Activated naive CD4-positive, alpha-beta T cell treated with anti-CD3 and anti-CD28 coated beads for 36 hours (primary cell): ENCODE results near the gene BEST2. TPM values are rescaled to one million over a fixed set of nuclear protein-coding genes. Genes with fewer than 3 reads are reported as not detected.

ENCODE experiments used
- CTCF ChIA-PET: fragments of 350-600 bp; sonication (Branson Sonifier 250); formaldehyde crosslinking; loops from one replicate; lab custom pipeline; 2021; ENCODE audit warnings: antibody characterized with exemption; lab: Charles Lee
- DNase-seq: peaks from one replicate; pipeline ENCODE4 v3.0.0-alpha.2; 2020
- H3K27ac Mint-ChIP-seq: one replicate; pipeline ENCODE4 v1.8.0; 2021; ENCODE audit warnings: mild to moderate bottlenecking, mixed read lengths
- H3K27me3 Mint-ChIP-seq: one replicate; pipeline ENCODE4 v1.8.0; 2021; ENCODE audit warnings: low read depth, mixed read lengths
- H3K36me3 Mint-ChIP-seq: one replicate; pipeline ENCODE4 v1.8.0; 2021; ENCODE audit warnings: low read depth, mixed read lengths
- H3K4me1 Mint-ChIP-seq: one replicate; pipeline ENCODE4 v1.8.0; 2021; ENCODE audit warnings: low read depth, mixed read lengths
- H3K4me3 Mint-ChIP-seq: one replicate; pipeline ENCODE4 v1.8.0; 2021; ENCODE audit warnings: mild to moderate bottlenecking, moderate library complexity, mixed read lengths
- H3K9me3 Mint-ChIP-seq: one replicate; pipeline ENCODE4 v1.8.0; 2021; ENCODE audit warnings: mixed read lengths
- intact Hi-C: fragments of 100-400 bp; cut with micrococcal nuclease; formaldehyde crosslinking; loops from one replicate; pipeline ENCODE4 v1.15.1; 2023
- total RNA-seq, 2 experiments: library from RNA; stranded (reverse); gene quantifications; one replicate each; pipeline ENCODE4 v1.2.3, GENCODE V29; 2021

The BEST2 gene
- total RNA-seq, 2 experiments from 2014 or later = not detected

GRCh38 chr19:12789904-12790619 lies 38.5 kb downstream of the BEST2 start:
- Mint-ChIP-seq H3K27me3 (no peaks in the 10 kb centered on the region), H3K9me3 (no peaks in the 10 kb centered on the region), H3K36me3 (peaks cover 14% of the 10 kb centered on the region), H3K4me3 (peak overlapping the region; percentile 97), H3K4me1 (peaks cover 25% of the 10 kb centered on the region), H3K27ac (peak overlapping the region; percentile 96)
- CTCF ChIA-PET = interaction anchor here (0.9 to 13.8 kb wide), 3 partner anchors 12 to 25 kb away, joined by 4 to 303 read pairs (median 36); partner anchors contain the start of gene HOOK2
- intact Hi-C loops = loop anchor here (2.0 to 10.0 kb wide), 4 partner anchors 149 to 1055 kb away; partner anchors contain the start of genes CALR and ZNF563
- DNase-seq = peak; percentile 97

- Mint-ChIP-seq H3K4me3 (peak overlapping the region; percentile 97), H3K36me3 (peaks cover 14% of the 10 kb centered on the region), H3K27me3 (no peaks in the 10 kb centered on the region), H3K27ac (peak overlapping the region; percentile 96), H3K9me3 (no peaks in the 10 kb centered on the region), H3K4me1 (peaks cover 29% of the 10 kb centered on the region)
- intact Hi-C loops = loop anchor here (1.0 to 2.0 kb wide), 4 partner anchors 8 to 366 kb away; partner anchors contain the start of genes CALR and PRDX2
- CTCF ChIA-PET = interaction anchor here (0.9 to 13.8 kb wide), 3 partner anchors 8 to 26 kb away, joined by 4 to 303 read pairs (median 40); partner anchors contain the start of gene HOOK2
- DNase-seq = no peak
Observed at GRCh38 chr19:12790628-12791344, 39.2 kb downstream of the BEST2 start.

DNA sequence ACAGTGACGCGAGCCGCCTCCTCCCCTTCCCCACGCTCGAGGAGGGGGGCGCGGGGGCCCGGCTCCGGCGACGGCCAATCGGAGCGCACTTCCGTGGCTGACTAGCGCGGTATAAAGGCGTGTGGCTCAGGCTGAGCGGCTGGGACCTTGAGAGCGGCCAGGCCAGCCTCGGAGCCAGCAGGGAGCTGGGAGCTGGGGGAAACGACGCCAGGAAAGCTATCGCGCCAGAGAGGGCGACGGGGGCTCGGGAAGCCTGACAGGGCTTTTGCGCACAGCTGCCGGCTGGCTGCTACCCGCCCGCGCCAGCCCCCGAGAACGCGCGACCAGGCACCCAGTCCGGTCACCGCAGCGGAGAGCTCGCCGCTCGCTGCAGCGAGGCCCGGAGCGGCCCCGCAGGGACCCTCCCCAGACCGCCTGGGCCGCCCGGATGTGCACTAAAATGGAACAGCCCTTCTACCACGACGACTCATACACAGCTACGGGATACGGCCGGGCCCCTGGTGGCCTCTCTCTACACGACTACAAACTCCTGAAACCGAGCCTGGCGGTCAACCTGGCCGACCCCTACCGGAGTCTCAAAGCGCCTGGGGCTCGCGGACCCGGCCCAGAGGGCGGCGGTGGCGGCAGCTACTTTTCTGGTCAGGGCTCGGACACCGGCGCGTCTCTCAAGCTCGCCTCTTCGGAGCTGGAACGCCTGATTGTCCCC lies 39.9 kb downstream of the BEST2 start, which contains the start of gene JUNB:
JUNB (plus strand) TSS at position 142 of the 706 bp plus-strand sequence; CDS start at position 428, 286 bp downstream.
- H3K9me3 Mint-ChIP-seq = no peaks in the 10 kb centered on the region
- intact Hi-C loops = loop anchor here (1.0 to 2.0 kb wide), 4 partner anchors 9 to 365 kb away; partner anchors contain the start of genes CALR and PRDX2
- CTCF ChIA-PET = interaction anchor here (1.0 to 13.8 kb wide), 5 partner anchors 9 to 120 kb away, joined by 3 to 303 read pairs (median 13); partner anchors contain the start of gene HOOK2
- H3K36me3 Mint-ChIP-seq = peaks cover 14% of the 10 kb centered on the region
- H3K27me3 Mint-ChIP-seq = no peaks in the 10 kb centered on the region
- DNase-seq = peak; percentile 96
- H3K4me3 Mint-ChIP-seq = peak within 1 kb of the TSS; percentile 97
- peak within 1 kb of the TSS; percentile 96 for H3K27ac Mint-ChIP-seq
- H3K4me1 Mint-ChIP-seq = peaks cover 34% of the 10 kb centered on the region

- peaks cover 35% of the 10 kb centered on the region for H3K4me1 Mint-ChIP-seq
- CTCF ChIA-PET = interaction anchor here (1.0 to 13.8 kb wide), 5 partner anchors 10 to 121 kb away, joined by 3 to 303 read pairs (median 13); partner anchors contain the start of gene HOOK2
- H3K4me3 Mint-ChIP-seq = peak overlapping the region; percentile 97
- H3K9me3 Mint-ChIP-seq = no peaks in the 10 kb centered on the region
- H3K27ac Mint-ChIP-seq = peak overlapping the region; percentile 96
- H3K36me3 Mint-ChIP-seq = peaks cover 16% of the 10 kb centered on the region
- intact Hi-C loops = no loop called here
- H3K27me3 Mint-ChIP-seq = no peaks in the 10 kb centered on the region
- peak; percentile 80 for DNase-seq
Observed at GRCh38 chr19:12792051-12792852, 40.7 kb downstream of the BEST2 start.

DNA sequence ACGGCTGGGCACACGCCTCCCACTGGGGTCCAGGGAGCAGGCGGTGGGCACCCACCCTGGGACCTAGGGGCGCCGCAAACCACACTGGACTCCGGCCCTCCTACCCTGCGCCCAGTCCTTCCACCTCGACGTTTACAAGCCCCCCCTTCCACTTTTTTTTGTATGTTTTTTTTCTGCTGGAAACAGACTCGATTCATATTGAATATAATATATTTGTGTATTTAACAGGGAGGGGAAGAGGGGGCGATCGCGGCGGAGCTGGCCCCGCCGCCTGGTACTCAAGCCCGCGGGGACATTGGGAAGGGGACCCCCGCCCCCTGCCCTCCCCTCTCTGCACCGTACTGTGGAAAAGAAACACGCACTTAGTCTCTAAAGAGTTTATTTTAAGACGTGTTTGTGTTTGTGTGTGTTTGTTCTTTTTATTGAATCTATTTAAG lies 41.3 kb downstream of the BEST2 start:
- Mint-ChIP-seq H3K36me3 (peaks cover 16% of the 10 kb centered on the region), H3K4me3 (peak overlapping the region; percentile 97), H3K27me3 (no peaks in the 10 kb centered on the region), H3K9me3 (no peaks in the 10 kb centered on the region), H3K4me1 (peaks cover 35% of the 10 kb centered on the region), H3K27ac (peak overlapping the region; percentile 96)
- CTCF ChIA-PET = interaction anchor here (1.3 to 13.8 kb wide), 4 partner anchors 10 to 55 kb away, joined by 3 to 303 read pairs (median 26); partner anchors contain the start of gene HOOK2
- intact Hi-C loops = loop anchor here (1.0 kb wide), 2 partner anchors 59 to 112 kb away; partner anchors contain the start of genes DHPS and TRIR
- DNase-seq = no peak

- peak overlapping the region; percentile 96 for H3K27ac Mint-ChIP-seq
- H3K4me1 Mint-ChIP-seq = peaks cover 31% of the 10 kb centered on the region
- no peaks in the 10 kb centered on the region for H3K27me3 Mint-ChIP-seq
- H3K4me3 Mint-ChIP-seq = peak overlapping the region; percentile 97
- CTCF ChIA-PET = interaction anchor here (1.3 to 13.8 kb wide), 5 partner anchors 11 to 54 kb away, joined by 3 to 341 read pairs (median 40); partner anchors contain the start of gene HOOK2
- intact Hi-C loops = loop anchor here (1.0 kb wide), 2 partner anchors 59 to 112 kb away; partner anchors contain the start of genes DHPS and TRIR
- peak; percentile 93 for DNase-seq
- peaks cover 16% of the 10 kb centered on the region for H3K36me3 Mint-ChIP-seq
- H3K9me3 Mint-ChIP-seq = no peaks in the 10 kb centered on the region
Observed at GRCh38 chr19:12793290-12794195, 42.0 kb downstream of the BEST2 start.

DNA sequence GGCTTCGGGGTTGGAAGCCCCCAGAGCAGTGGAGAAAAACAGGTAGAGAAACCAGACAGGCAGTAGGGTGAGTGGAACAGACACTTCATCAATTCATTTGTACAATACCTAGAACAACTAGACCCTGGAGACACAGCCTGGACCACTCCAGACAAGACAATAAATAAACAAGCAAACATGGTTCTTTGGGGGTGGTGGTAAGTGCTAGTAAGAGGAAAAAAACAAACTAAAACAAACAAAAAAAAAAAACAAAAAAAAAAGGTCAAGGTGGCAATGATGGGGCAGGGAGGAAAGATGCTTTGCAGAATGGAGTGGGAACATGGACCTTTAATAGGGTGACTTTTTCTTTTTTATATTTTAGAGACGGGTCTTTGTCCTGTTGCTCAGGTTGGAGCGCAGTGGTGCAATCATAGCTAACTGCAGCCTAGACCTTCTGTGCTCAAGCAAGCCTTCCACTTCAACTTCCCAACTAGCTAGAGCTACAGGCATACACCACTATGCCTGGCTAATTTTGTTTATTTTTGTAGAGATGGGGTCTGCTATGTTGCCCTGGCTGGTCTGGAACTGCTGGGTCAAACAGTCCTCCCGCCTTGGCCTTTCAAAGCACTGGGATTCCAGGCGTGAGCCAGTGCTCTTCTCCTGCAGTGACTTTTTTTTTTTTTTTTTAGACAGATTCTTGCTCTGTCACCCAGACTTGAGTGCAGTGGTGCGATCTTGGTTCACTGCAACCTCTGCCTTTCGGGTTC lies 42.8 kb downstream of the BEST2 start:
- intact Hi-C loops = no loop called here
- CTCF ChIA-PET = interaction anchor here (0.6 to 13.8 kb wide), 7 partner anchors 12 to 300 kb away, joined by 3 to 341 read pairs (median 17); partner anchors contain the start of genes HOOK2 and TRIR
- Mint-ChIP-seq H3K36me3 (peaks cover 18% of the 10 kb centered on the region), H3K4me1 (peaks cover 24% of the 10 kb centered on the region), H3K27me3 (no peaks in the 10 kb centered on the region), H3K9me3 (no peaks in the 10 kb centered on the region), H3K27ac (peak overlapping the region; percentile 95), H3K4me3 (peak overlapping the region; percentile 81)
- DNase-seq = no peak

DNA sequence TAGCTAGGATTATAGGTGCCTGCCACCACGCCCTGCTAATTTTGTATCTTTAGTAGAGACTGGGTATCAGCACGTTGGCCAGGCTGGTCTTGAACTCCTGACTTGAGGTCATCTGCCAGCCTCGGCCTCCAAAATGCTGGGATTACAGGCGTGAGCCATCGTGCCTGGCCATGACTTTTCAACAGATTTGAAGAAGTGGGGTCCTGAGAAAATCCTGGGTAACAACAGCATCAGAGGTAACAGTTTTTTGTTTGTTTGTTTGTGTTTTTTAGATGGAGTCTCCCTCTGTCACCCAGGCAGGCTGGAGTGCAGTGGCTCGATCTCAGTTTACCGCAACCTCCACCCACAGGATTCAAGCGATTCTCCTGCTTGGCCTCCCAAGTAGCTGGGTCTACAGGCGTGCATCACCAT lies 43.4 kb downstream of the BEST2 start:
- Mint-ChIP-seq H3K36me3 (peaks cover 22% of the 10 kb centered on the region), H3K4me1 (peaks cover 28% of the 10 kb centered on the region), H3K27ac (peak overlapping the region; percentile 95), H3K4me3 (peak overlapping the region; percentile 81), H3K27me3 (no peaks in the 10 kb centered on the region), H3K9me3 (no peaks in the 10 kb centered on the region)
- CTCF ChIA-PET = interaction anchor here (0.6 to 13.8 kb wide), 9 partner anchors 8 to 299 kb away, joined by 3 to 341 read pairs (median 10); partner anchors contain the start of genes HOOK2 and TRIR
- DNase-seq = no peak
- intact Hi-C loops = loop anchor here (5.0 kb wide), 1 partner anchor 33 kb away; no protein-coding TSS in a partner anchor
